Lower leg skin (tissue), 3 donors: ENCODE measurements around the gene HMGB4.

ENCODE experiments used
- CTCF ChIP-seq, 3 donors: fragments of 450-650 bp; IDR thresholded peaks; one replicate each; pipeline ENCODE4 v1.5.1; 2016; ENCODE audit warnings: antibody characterized with exemption in 3 of 3, mild to moderate bottlenecking in 3 of 3, moderate library complexity in 2 of 3
- POLR2A ChIP-seq, 2 donors: fragments of 450-650 bp; IDR thresholded peaks; one replicate each; pipeline ENCODE4 v1.6.1; 2016 to 2017; ENCODE audit warnings: antibody characterized with exemption in 2 of 2, mild to moderate bottlenecking in 1 of 2, moderate library complexity in 1 of 2

GRCh38 chr1:33886496-33886895 is 22.6 kb downstream of the HMGB4 start:
- TF ChIP-seq CTCF (IDR thresholded peaks at IDR 0.05) (no peak), POLR2A (IDR thresholded peaks at IDR 0.05) (no peak)
